ENCODE results near the gene DBR1. TPM values are rescaled to one million over a fixed set of nuclear protein-coding genes. Genes with fewer than 3 reads are reported as not detected.

The DBR1 gene
- total RNA-seq, 2 experiments from 2014 or later = 23.1 to 24.6 TPM

- intact Hi-C loops (cut with DNase I, micrococcal nuclease) = no loop called here
Observed at GRCh38 chr3:138165061-138165460, 9.7 kb downstream of the DBR1 start.

GRCh38 chr3:138157743-138158142 lies 17.0 kb downstream of the DBR1 start:
- Histone ChIP-seq H3K27ac (ENCODE audit: low read depth in 1 of 2, low read length in 2 of 2) (no peak overlapping the region), H3K27me3 (ENCODE audit: control insufficient read depth in 1 of 2, insufficient read depth in 2 of 2, low read length in 2 of 2) (no peaks in the 10 kb centered on the region), H3K4me1 (ENCODE audit: insufficient read depth, low read length) (no peaks in the 10 kb centered on the region), H3K4me3 (ENCODE audit: low read length) (no peak overlapping the region), H3K9me3 (ENCODE audit: control insufficient read depth in 1 of 2, insufficient read depth in 1 of 2, low read length in 2 of 2) (peaks cover 0 to 3% of the 10 kb centered on the region in 2 experiments), H3K36me3 (ENCODE audit: insufficient read depth, low read length) (peaks cover 23% of the 10 kb centered on the region)
- ChIA-PET POLR2A (interaction anchor here (1.2 kb wide), 1 partner anchor 16 kb away, joined by 4 read pairs; no protein-coding TSS in a partner anchor), CTCF (no interaction called here)
- H3K9me3 Mint-ChIP-seq = peaks cover 9% of the 10 kb centered on the region
- no peaks in the 10 kb centered on the region for H3K27me3 Mint-ChIP-seq
- intact Hi-C loops (cut with DNase I, micrococcal nuclease) = no loop called here
- H3K36me3 Mint-ChIP-seq (ENCODE audit: low read depth) = peaks cover 26% of the 10 kb centered on the region
- ATAC-seq (ENCODE audit: poor library complexity) (no peak), DNase-seq (no peak)
- no peak for TF ChIP-seq CTCF (IDR thresholded peaks at IDR 0.05)
- H3K4me3 Mint-ChIP-seq = no peak overlapping the region
- H3K4me1 Mint-ChIP-seq (ENCODE audit: low read depth) = no peaks in the 10 kb centered on the region
- H3K27ac Mint-ChIP-seq = no peak overlapping the region

More at GRCh38 chr3:138165061-138165460, 9.7 kb downstream of the DBR1 start:
- no peaks in the 10 kb centered on the region for H3K27me3 ChIP-seq (ENCODE audit: control insufficient read depth in 1 of 2, insufficient read depth in 2 of 2, low read length in 2 of 2)
- Mint-ChIP-seq H3K9me3 (no peaks in the 10 kb centered on the region), H3K4me1 (ENCODE audit: low read depth) (peaks cover 16% of the 10 kb centered on the region), H3K27me3 (no peaks in the 10 kb centered on the region), H3K4me3 (no peak overlapping the region), H3K27ac (no peak overlapping the region), H3K36me3 (ENCODE audit: low read depth) (peaks cover 81% of the 10 kb centered on the region)
- ChIA-PET POLR2A (no interaction called here), CTCF (no interaction called here)
- H3K4me1 ChIP-seq (ENCODE audit: insufficient read depth, low read length) = no peaks in the 10 kb centered on the region
- H3K27ac ChIP-seq (ENCODE audit: low read depth in 1 of 2, low read length in 2 of 2) = no peak overlapping the region
- no peak for ATAC-seq (ENCODE audit: poor library complexity)
- H3K36me3 ChIP-seq (ENCODE audit: insufficient read depth, low read length) = peaks cover 75% of the 10 kb centered on the region
- no peak for TF ChIP-seq CTCF (IDR thresholded peaks at IDR 0.05)
- H3K9me3 ChIP-seq (ENCODE audit: control insufficient read depth in 1 of 2, insufficient read depth in 1 of 2, low read length in 2 of 2) = no peaks in the 10 kb centered on the region
- DNase-seq = no peak
- H3K4me3 ChIP-seq (ENCODE audit: low read length) = no peak overlapping the region

GRCh38 chr3:138154534-138154933 lies 20.2 kb downstream of the DBR1 start:
- no peaks in the 10 kb centered on the region for H3K36me3 ChIP-seq (ENCODE audit: insufficient read depth, low read length)
- ChIA-PET CTCF (no interaction called here), POLR2A (no interaction called here)
- Mint-ChIP-seq H3K4me1 (ENCODE audit: low read depth) (no peaks in the 10 kb centered on the region), H3K9me3 (peaks cover 9% of the 10 kb centered on the region), H3K27ac (no peak overlapping the region), H3K4me3 (no peak overlapping the region), H3K36me3 (ENCODE audit: low read depth) (no peaks in the 10 kb centered on the region), H3K27me3 (no peaks in the 10 kb centered on the region)
- H3K9me3 ChIP-seq (ENCODE audit: control insufficient read depth in 1 of 2, insufficient read depth in 1 of 2, low read length in 2 of 2) = peaks cover 0 to 3% of the 10 kb centered on the region in 2 experiments
- DNase-seq (no peak), ATAC-seq (ENCODE audit: poor library complexity) (no peak)
- no peak overlapping the region for H3K27ac ChIP-seq (ENCODE audit: low read depth in 1 of 2, low read length in 2 of 2)
- intact Hi-C loops (cut with DNase I, micrococcal nuclease) = no loop called here
- H3K27me3 ChIP-seq (ENCODE audit: control insufficient read depth in 1 of 2, insufficient read depth in 2 of 2, low read length in 2 of 2) = no peaks in the 10 kb centered on the region
- H3K4me3 ChIP-seq (ENCODE audit: low read length) = no peak overlapping the region
- no peak for TF ChIP-seq CTCF (IDR thresholded peaks at IDR 0.05)
- no peaks in the 10 kb centered on the region for H3K4me1 ChIP-seq (ENCODE audit: insufficient read depth, low read length)
